HG02642 (cell line): ENCODE measurements around the gene HBB.
"Not testable (repeated sequence)": the region's sequence is repeated elsewhere in the genome, so short reads cannot be mapped to it uniquely, and the experiment has no call there.

Experiments used
- ATAC-seq: cut with Tn5 transposase; IDR thresholded peaks from one replicate; pipeline ENCODE4 v1.9.1; 2021; ENCODE audit warnings: mild to moderate bottlenecking; ENCODE audit not compliant: unreplicated experiment, poor library complexity

The HBB gene

DNA sequence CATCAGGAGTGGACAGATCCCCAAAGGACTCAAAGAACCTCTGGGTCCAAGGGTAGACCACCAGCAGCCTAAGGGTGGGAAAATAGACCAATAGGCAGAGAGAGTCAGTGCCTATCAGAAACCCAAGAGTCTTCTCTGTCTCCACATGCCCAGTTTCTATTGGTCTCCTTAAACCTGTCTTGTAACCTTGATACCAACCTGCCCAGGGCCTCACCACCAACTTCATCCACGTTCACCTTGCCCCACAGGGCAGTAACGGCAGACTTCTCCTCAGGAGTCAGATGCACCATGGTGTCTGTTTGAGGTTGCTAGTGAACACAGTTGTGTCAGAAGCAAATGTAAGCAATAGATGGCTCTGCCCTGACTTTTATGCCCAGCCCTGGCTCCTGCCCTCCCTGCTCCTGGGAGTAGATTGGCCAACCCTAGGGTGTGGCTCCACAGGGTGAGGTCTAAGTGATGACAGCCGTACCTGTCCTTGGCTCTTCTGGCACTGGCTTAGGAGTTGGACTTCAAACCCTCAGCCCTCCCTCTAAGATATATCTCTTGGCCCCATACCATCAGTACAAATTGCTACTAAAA is at the start of gene HBB:
HBB (minus strand) TSS at position 340 of the 579 bp plus-strand sequence; CDS start at position 290, 50 bp downstream.
- ATAC-seq: no peak

DNA sequence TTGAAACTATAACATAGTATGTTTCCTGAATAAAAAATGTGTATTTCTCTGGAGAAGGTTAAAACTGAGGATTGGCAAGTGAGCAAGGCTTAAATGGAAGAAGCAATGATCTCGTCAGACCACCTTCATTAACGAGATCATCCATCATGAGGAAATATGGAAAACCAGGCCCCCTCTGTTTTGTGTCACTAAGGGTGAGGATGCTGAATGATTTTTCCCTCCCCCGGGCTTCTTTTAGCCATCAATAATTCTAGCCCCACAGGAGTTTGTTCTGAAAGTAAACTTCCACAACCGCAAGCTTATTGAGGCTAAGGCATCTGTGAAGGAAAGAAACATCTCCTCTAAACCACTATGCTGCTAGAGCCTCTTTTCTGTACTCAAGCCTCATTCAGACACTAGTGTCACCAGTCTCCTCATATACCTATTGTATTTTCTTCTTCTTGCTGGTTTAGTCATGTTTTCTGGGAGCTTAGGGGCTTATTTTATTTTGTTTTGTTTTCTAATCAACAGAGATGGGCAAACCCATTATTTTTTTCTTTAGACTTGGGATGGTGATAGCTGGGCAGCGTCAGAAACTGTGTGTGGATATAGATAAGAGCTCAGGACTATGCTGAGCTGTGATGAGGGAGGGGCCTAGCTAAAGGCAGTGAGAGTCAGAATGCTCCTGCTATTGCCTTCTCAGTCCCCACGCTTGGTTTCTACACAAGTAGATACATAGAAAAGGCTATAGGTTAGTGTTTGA is 48.7 kb upstream of the HBB start:
- no peak for ATAC-seq

DNA sequence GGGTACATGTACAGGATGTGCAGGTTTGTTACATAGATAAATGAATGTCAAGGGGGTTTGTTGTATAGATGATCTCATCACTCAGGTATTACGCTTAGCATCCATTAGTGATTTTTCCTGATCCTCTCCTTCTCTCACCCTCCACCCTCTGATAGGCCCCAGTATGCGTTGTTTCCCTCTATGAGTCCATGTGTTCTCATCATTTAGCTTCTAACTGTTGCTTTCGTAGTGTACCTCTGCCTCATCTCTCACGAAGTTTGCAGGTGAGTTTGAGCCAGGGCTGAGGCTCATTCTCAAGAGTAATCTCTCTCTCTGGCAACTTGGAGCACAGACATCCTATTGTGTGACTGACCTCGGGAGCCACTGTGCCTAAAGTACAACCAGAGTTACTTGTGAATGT is 47.5 kb upstream of the HBB start:
- no peak for ATAC-seq

DNA sequence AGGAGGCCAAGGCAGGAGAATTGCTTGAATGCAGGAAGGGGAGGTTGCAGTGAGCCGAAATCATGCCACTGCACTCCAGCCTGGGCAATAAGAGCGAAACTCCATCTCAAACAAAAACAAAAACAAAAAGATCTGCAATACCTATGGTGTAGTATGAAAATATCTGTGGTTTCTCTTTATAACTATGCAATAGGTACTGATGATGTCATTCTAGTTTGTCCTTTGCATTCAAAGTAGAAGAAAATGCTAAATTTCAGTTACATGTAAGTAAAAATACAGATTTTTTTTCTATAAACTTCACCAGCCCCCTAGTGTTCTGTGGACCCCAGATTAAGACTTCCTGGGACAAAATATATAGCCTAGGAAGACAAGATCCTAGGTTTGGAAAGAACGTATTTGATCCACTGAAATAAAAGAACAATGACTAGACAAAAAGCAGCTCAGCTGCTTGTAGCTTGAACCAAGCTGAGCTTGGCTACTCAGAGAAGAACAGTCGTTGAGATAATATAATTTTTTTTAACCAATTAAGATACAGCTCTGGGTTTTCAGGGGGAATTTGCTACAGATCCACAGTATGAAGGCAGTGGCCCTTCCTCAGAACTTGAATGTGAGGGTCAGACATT is 45.6 kb upstream of the HBB start:
- ATAC-seq: no peak

DNA sequence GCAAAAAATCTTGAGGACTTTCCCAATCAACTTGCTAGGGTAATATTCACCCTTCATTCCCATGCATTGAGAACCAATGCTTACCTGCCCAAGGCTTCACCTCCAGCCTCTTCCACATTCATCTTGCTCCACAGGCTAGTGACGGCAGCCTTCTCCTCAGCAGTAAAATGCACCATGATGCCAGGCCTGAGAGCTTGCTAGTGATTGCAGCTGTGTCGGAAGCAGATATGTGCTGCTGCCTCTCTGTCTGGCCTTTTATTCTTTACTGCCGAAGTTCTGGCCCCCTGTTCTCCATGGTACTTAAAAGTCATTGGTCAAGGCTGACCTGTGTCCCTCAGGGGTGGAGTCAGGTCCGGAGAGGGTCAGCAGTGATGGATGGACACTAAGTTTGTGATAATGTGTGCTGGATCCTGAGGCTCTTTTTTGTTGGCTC is 42.9 kb upstream of the HBB start, which contains the start of gene HBE1:
HBE1 (minus strand) TSS at position 231 of the 433 bp plus-strand sequence; CDS start at position 176, 55 bp downstream.
- no peak for ATAC-seq

DNA sequence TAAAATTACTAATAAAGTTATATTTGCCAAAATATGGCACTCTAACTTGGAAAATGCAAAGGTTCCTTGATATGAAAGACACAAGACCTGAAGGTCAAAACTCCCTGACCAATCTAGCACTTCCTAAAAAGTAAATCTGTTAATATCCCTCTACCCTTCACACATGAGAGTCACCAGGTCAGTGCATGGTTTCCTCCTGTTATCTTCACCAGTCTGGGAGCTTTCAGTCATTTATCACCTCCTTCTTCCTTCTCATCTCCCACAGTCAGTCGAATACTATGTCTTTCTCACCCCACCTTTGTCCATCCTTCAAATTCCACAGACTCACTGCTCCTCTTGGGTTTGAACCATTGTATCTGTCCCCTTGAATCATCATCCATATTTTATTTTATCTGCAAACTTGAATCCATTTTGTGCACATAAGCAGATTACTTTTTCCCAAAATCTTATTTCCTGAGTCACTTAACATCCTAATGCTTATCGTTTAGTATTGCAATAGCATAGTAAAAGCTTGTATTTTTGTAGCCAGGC is 40.2 kb upstream of the HBB start:
- ATAC-seq: no peak

DNA sequence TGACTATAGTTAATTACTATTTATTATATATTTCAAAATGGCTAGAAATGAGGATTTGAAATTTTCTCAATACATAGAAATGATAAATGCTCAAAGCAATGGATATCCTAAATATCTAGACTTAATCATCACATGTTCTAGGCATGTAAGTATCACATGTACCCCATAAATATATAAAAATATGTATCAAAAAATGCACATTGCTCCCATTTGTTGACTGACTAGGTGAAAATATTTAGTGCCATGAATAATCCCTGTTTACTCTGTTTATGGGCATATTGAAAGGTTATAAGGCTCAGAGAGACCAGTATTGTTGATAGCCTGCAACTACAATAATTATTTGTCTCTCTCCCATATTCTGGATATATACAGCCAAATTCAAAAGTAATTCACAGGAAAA is 39.7 kb upstream of the HBB start:
- ATAC-seq: no peak

DNA sequence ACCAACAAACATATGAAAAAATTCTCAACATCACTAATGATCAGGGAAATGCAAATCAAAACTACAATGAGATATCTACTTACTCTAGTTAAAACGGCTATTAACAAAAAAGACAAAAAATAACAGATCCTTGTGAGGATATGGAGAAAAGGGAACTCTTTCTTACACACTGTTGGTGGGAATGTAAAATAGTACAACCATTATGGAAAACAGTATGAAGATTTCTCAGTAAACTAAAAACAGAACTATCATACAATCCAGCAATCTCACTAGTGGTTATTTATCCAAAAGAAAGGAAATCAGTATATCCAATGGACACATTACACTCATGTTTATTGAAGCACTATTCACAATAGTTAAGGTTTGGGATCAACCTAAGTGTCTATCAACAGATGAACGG is 39.0 kb upstream of the HBB start:
- ATAC-seq: no peak

DNA sequence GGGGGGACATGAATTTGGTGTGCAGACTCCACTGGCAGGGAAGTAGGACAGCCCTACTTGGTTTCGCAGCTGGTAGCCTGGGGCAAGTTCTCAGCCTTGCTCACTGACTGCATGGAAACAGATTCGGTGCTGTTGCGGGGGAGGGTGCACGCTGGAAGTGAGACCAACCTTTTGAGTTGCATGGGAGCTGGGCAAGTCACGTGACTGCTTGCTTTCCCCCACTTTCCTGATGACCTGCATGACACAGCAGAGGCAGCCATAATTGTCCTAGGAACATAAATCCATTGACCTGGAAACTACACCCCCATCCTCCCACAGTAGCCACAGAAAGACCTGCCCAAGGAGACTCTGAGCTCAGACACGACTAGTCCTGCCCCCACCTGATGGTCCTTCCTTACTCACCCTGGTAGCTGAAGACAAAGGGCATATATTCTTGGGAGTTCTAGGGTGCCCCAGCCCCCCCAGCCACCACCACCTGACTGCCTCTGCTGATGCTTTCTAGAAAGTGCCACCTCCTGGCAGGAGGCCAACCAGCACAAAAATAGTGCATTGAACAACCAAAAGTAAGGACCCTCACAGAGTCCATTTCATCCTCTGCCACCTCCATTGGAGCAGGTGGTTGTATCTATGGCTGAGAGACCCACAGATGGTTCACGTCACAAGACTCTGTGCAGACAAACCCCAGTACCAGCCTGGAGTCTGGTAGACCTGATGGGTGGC is 31.8 kb upstream of the HBB start:
- ATAC-seq: no peak

DNA sequence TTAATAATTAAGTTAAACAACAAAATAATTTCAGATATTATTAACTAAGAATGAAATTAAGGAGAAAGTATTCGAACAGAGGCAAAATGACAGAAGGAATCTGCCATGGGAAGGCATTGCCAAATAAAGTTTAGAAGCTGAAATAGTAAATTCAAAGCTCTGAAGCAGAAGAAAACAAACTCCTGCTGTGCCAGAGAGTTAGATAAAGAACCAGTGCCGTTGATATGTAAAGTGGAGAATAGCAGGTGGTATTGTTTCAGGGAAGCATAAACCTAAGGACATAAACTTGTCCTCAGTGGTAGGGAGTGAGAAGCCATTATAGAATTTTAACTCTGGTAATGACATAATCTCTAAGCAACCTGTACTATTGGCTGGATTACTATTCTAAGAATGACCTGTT is 30.4 kb upstream of the HBB start:
- no peak for ATAC-seq

DNA sequence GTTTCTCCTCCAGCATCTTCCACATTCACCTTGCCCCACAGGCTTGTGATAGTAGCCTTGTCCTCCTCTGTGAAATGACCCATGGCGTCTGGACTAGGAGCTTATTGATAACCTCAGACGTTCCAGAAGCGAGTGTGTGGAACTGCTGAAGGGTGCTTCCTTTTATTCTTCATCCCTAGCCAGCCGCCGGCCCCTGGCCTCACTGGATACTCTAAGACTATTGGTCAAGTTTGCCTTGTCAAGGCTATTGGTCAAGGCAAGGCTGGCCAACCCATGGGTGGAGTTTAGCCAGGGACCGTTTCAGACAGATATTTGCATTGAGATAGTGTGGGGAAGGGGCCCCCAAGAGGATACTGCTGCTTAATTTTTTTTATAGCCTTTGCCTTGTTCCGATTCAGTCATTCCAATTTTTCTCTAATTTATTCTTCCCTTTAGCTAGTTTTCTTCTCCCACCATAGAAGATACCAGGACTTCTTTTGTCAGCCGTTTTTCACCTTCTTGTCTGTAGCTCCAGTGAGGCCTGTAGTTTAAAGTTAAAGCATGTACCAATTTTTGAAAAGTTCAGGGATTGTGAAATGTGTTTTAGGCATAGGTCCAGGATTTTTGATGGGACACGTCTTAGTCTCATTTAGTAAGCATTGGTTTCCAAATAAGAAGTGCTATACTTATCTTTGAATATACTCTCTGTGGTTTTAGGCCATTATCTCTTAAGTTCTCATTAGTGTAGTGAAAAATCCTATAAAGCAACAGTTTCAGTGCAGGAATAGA is 28.0 kb upstream of the HBB start, which contains the start of gene HBG2:
HBG2 (minus strand) TSS at position 136 of the 768 bp plus-strand sequence; CDS start at position 83, 53 bp downstream.
- ATAC-seq: not testable (repeated sequence)

DNA sequence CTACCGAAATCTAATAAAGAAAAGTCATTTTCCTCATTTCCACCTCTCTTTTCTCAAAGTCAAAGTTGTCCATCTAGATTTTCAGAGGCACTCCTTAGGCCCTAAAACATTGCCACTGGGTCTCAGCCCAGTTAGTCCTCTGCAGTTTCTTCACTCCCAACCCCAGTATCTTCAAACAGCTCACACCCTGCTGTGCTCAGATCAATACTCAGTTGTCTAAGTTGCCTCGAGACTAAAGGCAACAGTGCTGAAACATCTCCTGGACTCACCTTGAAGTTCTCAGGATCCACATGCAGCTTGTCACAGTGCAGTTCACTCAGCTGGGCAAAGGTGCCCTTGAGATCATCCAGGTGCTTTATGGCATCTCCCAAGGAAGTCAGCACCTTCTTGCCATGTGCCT is 27.2 kb upstream of the HBB start:
- not testable (repeated sequence) for ATAC-seq

DNA sequence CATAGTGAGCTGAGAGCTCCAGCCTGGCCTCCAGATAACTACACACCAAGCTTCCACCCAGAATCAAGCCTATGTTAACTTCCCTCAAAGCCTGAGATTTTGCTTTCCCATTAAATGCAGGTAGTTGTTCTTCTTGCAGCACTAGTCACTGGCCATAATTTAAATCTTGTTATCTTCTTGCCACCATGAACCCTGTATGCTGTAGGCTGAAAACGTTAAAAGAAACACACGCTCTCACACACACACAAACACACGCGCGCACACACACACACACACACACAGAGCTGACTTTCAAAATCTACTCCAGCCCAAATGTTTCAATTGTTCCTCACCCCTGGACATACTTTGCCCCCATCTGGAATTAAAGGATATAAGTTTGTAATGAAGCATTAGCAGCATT is 26.6 kb upstream of the HBB start:
- ATAC-seq: not testable (repeated sequence)

DNA sequence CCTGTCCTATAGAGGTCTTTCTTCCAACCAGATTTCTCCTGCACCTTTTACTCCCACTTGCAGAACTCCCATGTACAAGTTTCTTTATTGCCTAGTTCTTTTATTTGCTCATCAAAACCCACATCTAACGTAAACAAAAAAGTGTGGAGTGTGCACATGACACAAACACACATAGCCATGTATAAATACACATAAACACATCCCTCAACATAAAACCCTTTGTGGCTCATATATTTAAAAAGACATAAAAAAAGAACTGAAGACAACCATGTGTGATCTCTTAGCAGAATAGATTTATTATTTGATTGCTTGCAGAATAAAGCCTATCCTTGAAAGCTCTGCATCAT is 26.0 kb upstream of the HBB start:
- ATAC-seq: no peak

DNA sequence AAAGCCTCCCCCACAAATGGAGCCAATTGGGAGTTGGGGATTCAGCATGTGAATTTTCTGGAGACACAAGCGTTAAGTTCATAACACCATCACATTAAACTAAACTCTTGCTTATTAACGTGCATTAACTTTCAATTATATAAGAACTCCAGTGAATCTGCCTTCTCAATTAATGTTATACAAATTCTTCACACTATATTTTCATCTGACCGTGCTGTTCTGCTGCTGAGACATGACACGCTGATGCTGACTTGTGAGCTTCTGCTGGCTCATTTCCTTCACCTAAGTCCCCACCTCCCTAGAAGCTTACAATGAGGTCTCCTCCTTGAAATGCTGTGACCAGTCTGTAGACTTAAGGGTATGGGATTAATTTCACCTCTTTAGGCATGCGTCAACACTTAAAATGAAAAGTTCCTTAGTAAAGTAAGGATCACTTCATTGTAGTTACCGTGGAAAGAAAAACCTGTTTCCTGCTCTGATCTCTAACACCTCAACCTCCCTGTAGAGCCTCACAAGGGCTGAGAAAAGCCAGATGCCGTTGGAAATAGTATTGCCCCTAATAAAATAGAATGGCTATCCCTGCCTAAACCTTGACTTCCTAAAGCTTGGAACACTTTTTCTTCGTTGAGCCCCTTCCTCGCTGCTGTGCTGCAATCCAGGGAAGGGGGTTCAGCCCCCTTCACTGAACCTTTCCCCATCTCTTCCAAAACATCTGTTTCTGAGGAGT is 25.5 kb upstream of the HBB start:
- no peak for ATAC-seq

DNA sequence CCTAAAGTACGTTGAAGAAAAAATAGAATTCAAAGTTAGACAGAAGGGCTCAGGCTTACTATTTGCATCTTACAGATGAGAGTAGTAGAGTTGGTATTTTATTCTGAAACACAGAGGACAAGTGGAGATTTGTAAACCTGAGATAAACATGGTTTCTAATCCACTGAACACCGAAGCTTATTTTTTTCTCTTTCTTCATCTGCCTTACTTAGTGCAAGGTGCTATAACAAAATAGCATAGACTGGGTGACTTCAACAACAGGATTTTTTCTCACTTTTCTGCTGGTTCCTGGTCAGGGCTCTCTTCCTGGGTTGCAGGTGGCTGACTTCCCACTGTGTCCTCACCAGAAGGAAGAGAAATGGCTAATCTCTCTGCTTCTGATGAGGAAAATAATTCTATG is 24.9 kb upstream of the HBB start:
- ATAC-seq: no peak

DNA sequence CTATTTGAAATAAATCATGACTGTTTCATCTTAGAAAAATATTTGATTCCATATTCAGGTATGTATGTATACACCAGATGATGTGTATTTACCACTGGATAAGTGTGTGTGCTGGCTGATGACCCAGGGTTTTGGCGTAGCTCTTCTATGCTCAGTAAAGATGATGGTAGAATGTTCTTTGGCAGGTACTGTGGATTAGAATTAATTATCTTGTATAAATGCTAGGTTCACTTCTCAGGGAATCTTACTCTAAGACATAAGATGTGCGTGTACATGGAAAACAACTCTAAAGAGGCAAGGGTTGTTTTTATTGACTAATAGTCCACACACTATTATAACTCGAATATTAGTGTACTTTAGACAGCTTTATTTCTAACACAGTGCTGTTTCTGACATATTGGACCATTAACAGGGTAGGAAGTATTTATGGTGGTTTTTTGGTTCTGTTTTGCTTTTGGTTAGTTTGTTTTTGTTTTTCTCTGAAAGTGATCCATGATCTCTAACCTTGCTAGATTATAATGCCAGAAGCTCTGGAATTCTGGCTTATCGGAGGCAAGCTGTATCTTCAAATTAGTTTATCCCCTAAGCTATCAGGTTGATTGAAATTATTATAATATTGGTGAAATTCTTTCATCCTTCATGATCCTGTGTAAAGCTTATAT is 23.8 kb upstream of the HBB start:
- ATAC-seq: no peak

DNA sequence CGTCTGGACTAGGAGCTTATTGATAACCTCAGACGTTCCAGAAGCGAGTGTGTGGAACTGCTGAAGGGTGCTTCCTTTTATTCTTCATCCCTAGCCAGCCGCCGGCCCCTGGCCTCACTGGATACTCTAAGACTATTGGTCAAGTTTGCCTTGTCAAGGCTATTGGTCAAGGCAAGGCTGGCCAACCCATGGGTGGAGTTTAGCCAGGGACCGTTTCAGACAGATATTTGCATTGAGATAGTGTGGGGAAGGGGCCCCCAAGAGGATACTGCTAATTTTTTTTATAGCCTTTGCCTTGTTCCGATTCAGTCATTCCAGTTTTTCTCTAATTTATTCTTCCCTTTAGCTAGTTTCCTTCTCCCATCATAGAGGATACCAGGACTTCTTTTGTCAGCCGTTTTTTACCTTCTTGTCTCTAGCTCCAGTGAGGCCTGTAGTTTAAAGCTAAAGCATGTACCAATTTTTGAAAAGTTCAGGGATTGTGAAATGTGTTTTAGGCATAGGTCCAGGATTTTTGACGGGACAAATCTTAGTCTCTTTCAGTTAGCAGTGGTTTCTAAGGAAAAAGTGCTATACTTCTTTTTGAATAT is 23.0 kb upstream of the HBB start, which contains the start of gene HBG1:
HBG1 (minus strand) TSS at position 51 of the 590 bp plus-strand sequence. CDS start 53 bp downstream, outside the sequence.
- ATAC-seq: not testable (repeated sequence)
